ENCODE results near the gene VAV2. TPM values are rescaled to one million over a fixed set of nuclear protein-coding genes. Genes with fewer than 3 reads are reported as not detected.

The VAV2 gene
- total RNA-seq, 1 experiment from 2014 or later: 30.7 TPM

DNA sequence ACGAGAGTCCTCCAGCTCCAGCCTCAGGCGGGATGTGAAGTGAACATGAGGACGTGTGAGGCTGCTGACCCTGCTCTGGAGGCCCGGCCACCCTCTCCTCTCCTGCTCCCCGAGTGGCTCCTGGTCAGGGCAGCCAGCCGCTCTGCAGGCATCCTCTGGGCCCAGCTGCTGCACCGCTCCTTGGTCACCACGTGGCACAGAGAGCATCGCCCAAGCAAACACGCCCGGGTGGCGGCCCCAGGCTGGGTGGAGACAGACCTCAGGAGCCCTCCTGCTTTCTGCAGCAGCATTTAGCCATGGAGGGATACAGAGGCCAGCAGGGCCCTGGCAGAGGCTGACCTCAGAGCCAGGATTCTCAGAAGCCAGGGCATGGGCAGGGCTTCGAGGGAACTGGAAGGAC lies 184.3 kb downstream of the VAV2 start:
- Mint-ChIP-seq H3K27ac (ENCODE audit: unreplicated experiment) (no peak overlapping the region), H3K9me3 (ENCODE audit: low read depth, unreplicated experiment) (no peaks in the 10 kb centered on the region), H3K4me1 (ENCODE audit: low read depth, unreplicated experiment) (no peaks in the 10 kb centered on the region), H3K4me3 (ENCODE audit: low read depth, unreplicated experiment) (no peak overlapping the region), H3K27me3 (ENCODE audit: unreplicated experiment) (no peaks in the 10 kb centered on the region), H3K36me3 (ENCODE audit: insufficient read depth, unreplicated experiment) (peaks cover 12% of the 10 kb centered on the region)
- TF ChIP-seq, protein P1, sequence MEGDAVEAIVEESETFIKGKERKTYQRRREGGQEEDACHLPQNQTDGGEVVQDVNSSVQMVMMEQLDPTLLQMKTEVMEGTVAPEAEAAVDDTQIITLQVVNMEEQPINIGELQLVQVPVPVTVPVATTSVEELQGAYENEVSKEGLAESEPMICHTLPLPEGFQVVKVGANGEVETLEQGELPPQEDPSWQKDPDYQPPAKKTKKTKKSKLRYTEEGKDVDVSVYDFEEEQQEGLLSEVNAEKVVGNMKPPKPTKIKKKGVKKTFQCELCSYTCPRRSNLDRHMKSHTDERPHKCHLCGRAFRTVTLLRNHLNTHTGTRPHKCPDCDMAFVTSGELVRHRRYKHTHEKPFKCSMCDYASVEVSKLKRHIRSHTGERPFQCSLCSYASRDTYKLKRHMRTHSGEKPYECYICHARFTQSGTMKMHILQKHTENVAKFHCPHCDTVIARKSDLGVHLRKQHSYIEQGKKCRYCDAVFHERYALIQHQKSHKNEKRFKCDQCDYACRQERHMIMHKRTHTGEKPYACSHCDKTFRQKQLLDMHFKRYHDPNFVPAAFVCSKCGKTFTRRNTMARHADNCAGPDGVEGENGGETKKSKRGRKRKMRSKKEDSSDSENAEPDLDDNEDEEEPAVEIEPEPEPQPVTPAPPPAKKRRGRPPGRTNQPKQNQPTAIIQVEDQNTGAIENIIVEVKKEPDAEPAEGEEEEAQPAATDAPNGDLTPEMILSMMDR (IDR thresholded peaks at IDR 0.05; ENCODE audit: unreplicated experiment): no peak
- intact Hi-C loops (cut with micrococcal nuclease; ENCODE audit: unreplicated experiment): no loop called here
- no peak for DNase-seq
- no TSS peak for BruUV-seq (replicated peaks)
- CTCF ChIA-PET: interaction anchor here (0.6 kb wide), 1 partner anchor 1409 kb away, joined by 3 read pairs; no protein-coding TSS in a partner anchor

DNA sequence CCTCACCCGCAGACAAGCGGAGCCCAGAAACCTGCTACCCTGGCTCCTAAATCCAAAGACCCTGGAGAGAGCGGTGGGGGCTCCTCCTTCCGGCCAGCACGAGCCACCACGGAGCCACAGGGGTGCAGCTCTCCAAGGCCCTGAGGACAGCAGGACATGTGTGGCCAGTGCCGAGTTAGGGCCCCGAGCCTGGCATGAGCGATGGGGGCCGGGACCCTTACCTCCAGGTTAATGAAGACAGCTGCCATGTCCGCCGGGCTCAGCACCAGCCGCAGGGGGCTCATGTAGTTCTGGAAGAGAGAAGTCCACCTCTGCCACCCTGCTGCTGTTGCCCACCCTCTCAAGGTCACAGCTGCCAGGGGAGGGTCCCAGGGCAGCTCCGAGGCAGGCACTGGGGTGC lies 185.1 kb downstream of the VAV2 start:
- intact Hi-C loops (cut with micrococcal nuclease; ENCODE audit: unreplicated experiment): no loop called here
- no peak for DNase-seq
- Mint-ChIP-seq H3K36me3 (ENCODE audit: insufficient read depth, unreplicated experiment) (peaks cover 11% of the 10 kb centered on the region), H3K4me1 (ENCODE audit: low read depth, unreplicated experiment) (no peaks in the 10 kb centered on the region), H3K27ac (ENCODE audit: unreplicated experiment) (no peak overlapping the region), H3K27me3 (ENCODE audit: unreplicated experiment) (no peaks in the 10 kb centered on the region), H3K4me3 (ENCODE audit: low read depth, unreplicated experiment) (no peak overlapping the region), H3K9me3 (ENCODE audit: low read depth, unreplicated experiment) (no peaks in the 10 kb centered on the region)
- CTCF ChIA-PET: no interaction called here
- TF ChIP-seq, protein P1 (IDR thresholded peaks at IDR 0.05; ENCODE audit: unreplicated experiment): no peak
- BruUV-seq (replicated peaks): no TSS peak

DNA sequence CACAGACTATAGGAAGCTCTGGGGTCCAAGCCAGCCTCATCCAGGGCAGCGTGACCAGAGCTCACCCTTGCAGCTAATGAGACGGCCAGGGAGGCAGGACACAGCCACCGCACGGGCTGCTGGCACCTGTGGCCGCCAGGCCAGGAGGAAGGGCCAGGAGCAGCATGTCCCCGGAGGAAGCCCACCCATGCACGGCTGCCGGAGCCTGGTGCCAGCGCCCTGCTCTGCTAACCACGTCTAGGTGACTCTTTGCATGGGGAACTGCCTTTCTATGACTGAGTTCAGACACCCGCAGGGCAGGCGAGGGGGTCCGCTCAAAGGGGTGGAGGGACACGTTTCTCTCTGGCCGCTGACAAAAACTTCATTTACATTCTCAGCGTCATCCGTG lies 185.5 kb downstream of the VAV2 start:
- Mint-ChIP-seq H3K4me3 (ENCODE audit: low read depth, unreplicated experiment) (no peak overlapping the region), H3K4me1 (ENCODE audit: low read depth, unreplicated experiment) (no peaks in the 10 kb centered on the region), H3K27ac (ENCODE audit: unreplicated experiment) (no peak overlapping the region), H3K9me3 (ENCODE audit: low read depth, unreplicated experiment) (no peaks in the 10 kb centered on the region), H3K27me3 (ENCODE audit: unreplicated experiment) (no peaks in the 10 kb centered on the region), H3K36me3 (ENCODE audit: insufficient read depth, unreplicated experiment) (peaks cover 11% of the 10 kb centered on the region)
- TF ChIP-seq, protein P1 (IDR thresholded peaks at IDR 0.05; ENCODE audit: unreplicated experiment): no peak
- BruUV-seq (replicated peaks): no TSS peak
- intact Hi-C loops (cut with micrococcal nuclease; ENCODE audit: unreplicated experiment): no loop called here
- CTCF ChIA-PET: no interaction called here
- DNase-seq: no peak

DNA sequence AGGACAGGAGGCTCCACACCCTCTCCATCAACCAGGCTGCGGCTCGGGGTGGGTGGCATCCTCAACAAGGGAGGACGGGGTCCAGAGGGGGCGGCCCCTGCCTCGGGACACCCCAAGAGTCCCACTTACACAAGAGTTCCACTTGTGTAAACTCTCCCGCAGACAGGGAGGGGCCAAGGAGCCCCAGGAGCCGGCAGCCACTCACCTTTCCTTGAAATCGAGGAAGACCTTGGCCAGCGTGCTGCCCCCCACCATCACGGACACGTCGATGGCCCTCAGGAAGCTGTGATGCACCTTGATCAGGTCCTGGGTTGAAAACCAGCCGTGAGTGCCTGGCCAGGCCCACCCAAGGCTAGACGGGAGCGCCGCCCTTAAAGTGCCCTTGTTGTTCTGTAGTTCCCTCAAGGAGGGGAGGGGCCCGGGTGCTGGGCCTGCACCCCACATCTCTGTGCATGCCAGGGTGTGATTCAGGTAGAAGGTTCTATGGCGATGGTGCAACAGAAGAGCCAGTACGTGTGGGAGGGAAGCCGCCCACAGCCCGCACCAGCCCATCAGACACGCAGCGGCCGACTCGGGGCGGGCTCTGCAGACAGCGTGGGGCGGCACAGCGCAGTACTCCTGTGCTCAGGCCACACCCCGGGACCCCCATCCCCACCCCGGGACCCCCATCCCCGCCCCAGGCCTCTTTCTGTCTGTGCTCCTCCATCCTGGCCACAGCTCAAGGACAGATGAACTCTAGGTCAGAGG lies 186.1 kb downstream of the VAV2 start:
- BruUV-seq (replicated peaks): no TSS peak
- no peak for DNase-seq
- Mint-ChIP-seq H3K4me1 (ENCODE audit: low read depth, unreplicated experiment) (no peaks in the 10 kb centered on the region), H3K4me3 (ENCODE audit: low read depth, unreplicated experiment) (no peak overlapping the region), H3K9me3 (ENCODE audit: low read depth, unreplicated experiment) (no peaks in the 10 kb centered on the region), H3K36me3 (ENCODE audit: insufficient read depth, unreplicated experiment) (peaks cover 11% of the 10 kb centered on the region), H3K27me3 (ENCODE audit: unreplicated experiment) (no peaks in the 10 kb centered on the region), H3K27ac (ENCODE audit: unreplicated experiment) (no peak overlapping the region)
- intact Hi-C loops (cut with micrococcal nuclease; ENCODE audit: unreplicated experiment): no loop called here
- CTCF ChIA-PET: no interaction called here
- TF ChIP-seq, protein P1 (IDR thresholded peaks at IDR 0.05; ENCODE audit: unreplicated experiment): no peak

All from Calu3 (cell line).